HL-60/S4 treated with retinoic acid at 250 ng/mL for 4 days and 3 days (cell line): ENCODE measurements around the gene TES.

Experiments used
- in situ Hi-C: fragments of 300-500 bp; cut with MboI; formaldehyde crosslinking; loops from 2 replicates; pipeline ENCODE4 v1.7.0; 2022; ENCODE audit warnings: low sequenced_read_pairs

The TES gene

DNA sequence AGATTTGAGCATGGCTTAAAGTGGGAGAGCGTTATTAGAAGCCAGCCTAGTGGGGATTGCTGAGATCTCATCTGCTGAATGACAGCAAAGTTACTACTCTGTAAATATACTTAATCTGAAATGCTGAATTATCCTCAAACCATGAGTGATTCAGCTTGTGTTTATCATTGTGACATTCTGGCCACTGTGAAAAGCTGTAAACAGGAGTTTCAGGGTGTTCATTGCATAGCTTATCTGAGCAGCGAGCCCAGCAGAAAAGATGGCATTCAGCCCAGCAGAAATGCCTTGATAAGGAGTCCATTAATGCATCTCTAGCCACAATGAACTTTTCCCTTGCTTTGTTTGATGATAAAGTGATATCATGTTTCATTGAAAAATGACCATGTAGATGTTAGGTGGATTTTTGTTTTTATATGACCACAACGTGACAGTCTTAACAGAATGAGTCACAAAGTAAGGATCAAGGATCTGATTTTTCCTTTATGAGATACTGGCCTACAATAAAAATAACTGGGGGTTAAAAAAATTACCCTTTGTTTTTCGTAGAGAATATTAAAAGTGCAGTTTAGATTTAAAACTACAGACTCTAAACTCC is 7.8 kb downstream of the TES start:
- in situ Hi-C loops: no loop called here

DNA sequence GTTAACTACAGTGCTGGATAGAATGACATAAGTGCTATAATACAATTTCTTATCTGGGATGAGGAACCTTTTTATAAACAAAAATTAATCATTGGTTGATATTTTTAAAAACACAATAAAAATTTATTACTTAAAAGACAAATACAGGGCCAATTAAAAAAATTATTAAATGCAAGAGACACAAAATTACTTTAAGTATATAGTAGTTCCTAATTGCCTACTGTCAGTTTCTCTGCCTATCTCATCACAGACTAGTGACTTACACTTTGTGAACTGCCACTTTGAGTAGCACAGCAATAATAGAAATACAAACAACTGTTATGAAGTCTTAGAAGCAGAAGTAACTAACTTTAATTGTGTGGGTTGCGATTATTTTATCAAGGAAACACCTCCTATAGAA is 8.4 kb downstream of the TES start:
- in situ Hi-C loops: no loop called here

DNA sequence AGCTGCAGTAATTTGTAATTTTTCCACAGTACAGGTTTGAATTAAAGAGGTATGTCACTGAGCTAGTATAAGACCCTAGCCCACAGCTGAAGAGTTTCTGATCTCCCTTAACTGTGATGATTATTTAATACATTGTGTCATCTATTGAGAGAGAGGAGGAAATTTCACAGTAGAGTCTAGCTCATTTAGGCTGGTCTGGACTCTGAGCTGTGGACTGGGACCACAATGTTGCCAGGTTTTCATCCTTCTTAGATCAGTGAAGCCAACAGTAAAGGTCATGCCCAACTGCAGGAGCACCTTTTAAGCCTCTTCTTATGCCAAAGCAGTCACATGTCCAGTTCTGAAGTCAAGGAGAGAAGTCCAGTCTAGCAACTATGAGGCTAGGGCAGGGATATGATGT is 8.9 kb downstream of the TES start:
- in situ Hi-C loops: no loop called here

DNA sequence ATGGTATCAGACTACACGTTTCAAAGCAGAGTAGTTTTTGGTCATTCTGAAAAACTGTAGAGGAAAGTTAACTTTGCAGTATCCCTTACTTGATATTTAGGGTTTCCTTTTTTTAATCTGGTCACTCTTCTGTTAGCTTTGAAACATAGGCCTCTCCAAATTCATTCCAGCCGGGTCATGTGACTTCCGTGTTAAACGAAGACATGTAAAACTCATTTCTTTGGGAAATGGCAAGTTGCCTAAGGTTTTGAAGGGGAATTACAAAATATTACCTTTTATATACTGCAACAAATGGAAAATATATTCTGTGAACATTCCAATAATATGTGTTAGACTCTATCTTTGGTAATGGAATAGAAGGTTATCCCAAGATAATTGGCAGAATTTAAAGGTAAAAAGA is 9.5 kb downstream of the TES start:
- in situ Hi-C loops: no loop called here

DNA sequence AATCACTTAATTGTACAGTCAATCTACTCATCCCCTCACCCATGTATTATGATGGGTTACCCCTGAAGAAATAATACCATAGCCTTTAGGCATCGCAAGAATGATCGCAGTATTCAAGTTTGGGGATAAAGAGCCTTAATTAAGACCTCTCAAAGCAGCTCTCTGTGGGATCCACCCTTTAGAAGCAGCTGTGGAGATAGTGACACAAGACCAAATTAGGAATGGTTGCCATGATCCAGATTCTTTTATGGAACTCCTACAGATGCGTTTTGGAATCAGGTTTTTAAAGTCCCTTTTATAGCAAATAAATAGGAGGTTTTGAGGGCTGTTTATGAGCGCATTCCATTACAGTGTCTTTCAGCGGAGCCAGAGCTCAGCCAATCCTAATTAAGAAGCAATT is 12.2 kb downstream of the TES start:
- in situ Hi-C loops: no loop called here

DNA sequence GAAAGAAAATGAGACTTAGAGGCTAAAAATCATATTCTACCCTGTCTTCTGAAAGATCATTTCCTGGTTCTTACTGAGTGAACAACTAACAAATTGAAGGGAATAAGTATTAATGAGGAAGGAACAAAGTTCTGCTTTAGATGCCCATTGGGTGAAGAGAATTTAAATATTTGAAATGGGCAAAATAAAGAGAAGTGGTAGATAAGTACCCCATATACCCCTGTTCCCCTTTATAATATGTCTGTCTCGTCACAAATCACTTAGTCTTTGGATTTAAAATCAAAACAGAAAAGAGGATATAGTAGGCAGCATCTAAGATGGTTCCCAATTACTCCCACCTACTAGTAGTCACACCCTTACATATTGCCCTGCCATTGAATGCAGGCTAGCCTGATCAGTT is 13.2 kb downstream of the TES start:
- in situ Hi-C loops: no loop called here

DNA sequence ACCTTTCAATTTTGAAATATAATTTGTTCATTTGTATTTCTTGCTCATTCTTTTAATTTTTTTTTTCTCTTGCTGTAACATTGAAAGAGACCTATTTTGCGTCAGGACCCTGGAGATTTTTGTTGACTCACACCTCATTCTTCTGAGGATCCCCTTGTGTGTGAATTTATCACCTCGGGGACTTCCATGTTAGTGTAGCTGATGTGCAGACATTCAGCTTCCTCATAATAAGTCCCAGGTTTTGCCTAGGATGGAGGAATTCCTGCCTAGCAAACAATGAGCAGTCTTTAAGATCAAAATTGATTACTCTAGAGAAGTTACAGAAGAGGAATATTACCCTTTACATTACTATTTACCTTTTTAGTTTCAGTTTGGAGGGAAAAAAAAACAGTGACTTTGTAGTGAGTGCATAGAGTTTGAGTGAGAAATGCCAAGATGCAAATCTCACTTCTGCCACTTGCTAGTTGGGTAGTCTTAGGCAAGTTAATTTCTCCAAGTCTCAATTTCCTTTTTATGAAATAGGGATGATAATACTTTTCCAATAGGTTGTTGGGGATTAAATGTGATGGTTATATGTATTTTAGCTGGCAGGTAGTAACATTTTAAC is 14.3 kb downstream of the TES start:
- in situ Hi-C loops: no loop called here

DNA sequence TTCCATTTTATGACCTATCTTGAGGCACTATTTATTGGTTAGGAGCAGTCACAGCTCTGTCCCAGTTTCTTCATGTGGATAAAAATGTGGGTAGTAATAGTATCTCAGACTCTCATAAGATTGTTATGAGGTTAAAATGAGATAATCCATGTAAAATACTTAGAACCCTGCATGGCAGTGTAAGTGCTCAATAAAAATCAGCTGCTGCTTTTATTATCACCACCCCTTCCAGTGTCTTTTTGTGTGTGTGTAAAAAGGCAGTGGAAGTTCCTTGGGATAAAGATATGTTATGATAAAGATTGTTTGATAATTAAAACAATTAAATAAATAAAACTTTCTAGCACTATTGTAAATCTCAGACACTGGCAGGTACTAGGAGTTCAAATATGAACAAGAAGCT is 15.5 kb downstream of the TES start:
- in situ Hi-C loops: no loop called here

DNA sequence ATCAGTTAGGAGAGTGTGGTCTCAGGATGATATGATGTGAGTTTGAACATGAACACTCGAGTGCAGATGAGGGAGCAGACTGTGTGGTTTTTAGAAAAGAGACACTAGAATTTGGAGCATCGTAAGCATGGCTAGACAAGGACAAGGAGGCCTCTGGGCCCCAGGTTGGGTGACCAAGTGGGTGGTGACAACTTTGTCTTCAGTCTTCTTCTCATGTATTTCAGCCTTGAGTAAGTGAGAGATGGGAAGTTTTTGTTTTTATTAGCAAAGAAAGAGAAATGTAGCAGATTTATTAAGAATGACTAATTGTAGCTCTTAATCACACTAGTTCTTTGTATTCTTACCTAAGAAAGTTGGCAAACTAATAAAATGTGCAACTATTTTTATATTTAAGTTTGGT is 16.3 kb downstream of the TES start:
- in situ Hi-C loops: no loop called here

DNA sequence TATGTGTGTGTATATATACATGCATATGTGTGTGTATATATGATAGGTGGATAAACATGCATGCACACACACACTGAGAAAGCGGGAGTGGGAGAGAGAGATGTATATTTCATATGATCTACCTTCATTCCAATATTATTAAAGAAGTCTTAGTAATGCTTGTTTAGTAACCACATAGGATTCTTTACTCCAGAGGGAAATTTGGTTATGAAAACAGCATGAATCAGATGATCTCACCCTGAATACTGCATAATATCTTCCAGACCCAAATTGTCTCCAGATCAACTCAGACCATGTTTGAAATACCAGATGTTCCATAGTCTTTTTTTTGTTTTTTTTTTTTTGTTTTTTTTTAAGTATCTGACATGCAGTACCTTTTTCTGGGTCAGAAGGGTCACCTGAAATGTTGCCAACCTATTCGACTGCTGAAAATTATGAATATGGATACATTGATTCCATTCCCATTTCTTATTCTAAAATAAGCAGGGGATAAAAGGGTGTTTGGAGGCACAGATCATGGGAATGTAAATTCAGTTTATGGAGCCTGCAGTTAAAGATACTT is 17.4 kb downstream of the TES start:
- in situ Hi-C loops: no loop called here

DNA sequence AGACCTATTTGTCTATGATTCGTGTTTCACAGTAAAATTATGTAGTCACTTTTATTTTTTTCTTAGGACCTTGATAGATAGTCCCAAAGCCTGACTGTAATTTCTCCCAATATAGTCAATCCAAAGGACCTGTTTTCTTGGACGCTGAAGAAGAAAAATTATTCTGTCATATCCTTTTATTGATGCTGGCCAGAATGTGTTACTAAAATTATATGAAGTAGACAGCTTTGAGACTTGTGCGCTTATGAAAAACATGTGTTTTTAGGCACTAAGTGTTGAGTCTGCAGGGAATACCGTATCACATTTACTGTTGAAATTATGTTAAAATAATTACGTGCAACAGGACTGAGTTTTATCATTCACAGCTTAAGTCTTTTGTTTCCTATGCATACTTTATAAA is 17.9 kb downstream of the TES start:
- in situ Hi-C loops: no loop called here

DNA sequence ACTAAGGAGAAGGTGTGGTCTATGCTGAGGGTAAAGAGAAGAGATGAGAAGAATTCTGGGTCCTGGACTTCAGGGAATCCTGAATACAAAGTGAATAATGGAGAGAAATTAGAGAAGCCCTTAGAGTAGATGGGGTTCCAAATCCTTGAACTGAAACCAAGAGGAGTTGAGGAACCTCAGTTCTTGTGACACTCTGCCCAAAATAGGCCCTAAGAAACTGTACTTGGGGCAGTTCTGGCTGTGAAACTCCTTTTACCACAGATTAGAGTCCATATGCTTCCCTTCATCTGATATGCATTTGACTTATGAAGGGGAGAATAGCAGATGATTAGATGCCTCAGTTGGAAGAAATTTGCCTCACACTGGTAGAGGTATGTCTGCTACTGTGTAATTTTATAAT is 19.0 kb downstream of the TES start:
- in situ Hi-C loops: no loop called here

DNA sequence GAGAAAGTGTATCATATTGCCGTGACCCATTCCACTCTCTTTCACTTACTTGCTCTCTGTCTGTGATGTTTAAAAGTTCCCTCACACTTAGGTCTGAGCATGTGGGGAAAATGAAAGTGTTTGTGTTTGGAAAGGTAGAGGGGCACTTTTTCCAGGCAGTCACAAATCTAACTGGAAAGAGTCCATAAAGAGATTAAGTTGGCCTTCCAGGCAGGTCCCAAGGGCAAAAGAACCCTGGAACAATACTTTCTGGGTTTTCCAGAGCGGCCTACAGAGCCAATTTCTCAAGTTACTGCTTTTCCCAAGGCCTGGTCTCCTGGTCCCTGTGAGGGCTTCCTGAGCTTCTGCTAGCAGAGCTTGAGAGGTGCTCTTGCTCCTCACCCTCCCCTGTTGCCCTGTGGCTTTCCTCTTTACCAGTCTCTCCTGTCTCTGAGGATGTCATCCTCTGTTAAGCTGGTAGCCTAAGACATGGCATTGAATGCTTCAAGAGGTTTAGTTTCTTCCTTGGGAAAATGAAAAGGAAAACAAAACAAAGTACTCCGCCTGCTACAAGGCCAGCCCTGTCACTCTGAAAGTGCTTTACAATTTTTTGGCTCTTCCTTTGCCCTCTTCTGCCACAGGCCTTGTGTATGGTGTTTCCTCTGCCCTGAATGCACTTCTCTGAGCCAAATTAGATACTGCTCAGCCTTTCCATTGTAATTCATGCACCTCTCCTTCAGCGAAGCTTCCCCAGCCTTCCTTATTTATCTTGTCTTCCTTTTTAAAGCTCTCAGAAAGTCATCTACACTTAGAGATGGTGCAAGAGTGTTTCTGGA is 20.1 kb downstream of the TES start:
- in situ Hi-C loops: no loop called here

DNA sequence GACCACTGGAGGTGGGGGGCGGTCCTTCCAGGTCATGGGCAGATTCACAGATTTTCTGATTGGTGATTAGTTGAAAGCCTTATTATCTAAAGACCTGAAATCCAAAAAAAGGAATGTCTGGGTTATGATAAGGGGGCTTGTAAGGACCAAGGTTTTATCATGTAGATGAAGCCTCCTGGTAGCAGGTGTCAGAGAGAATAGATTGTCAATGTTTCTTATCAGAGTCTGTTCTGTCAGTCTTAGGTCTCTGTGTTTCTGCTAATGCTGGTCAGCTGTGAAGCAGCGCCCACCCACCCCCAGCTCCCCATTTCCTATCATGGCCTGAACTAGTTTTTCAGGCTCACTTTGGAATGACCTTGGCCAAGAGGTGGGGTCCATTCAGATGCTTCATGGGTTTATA is 21.2 kb downstream of the TES start:
- in situ Hi-C loops: no loop called here

DNA sequence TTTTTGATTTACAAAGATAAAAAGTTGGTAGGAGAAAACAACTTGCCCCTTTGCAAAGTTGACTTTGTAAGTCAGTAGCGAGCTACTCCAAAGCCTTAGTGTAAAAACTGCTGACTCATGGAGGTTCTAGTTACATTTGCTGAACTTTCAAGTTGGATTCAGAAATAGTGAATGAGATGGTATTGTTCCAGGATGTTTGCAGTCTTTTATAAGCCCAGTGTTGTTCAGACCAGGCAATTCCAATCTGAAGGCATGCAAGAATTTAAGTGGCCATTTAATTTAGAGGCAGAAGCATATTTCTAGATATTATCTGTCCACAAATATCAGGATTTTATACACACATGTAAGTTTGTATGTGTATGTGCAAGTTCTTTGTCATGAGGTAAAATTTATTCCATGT is 21.6 kb downstream of the TES start:
- in situ Hi-C loops: no loop called here

DNA sequence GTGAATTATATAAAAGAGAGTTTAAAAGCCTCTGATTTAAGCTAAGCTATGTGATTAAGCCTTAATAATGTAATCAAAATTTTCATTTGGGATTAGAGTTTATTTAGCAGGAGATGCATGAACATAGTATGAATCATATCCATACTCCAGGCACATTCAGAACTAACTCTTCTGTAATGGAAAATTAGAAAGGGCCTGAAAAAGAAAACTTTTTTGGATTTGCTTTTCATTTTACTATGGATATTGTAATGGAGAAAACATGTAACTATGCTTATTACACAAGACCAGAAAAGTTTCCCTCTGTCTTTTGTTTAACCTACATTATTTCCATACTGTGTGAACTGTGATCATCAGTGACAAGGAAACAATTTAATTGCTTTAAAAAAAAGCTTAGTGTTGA is 22.0 kb downstream of the TES start:
- in situ Hi-C loops: no loop called here

DNA sequence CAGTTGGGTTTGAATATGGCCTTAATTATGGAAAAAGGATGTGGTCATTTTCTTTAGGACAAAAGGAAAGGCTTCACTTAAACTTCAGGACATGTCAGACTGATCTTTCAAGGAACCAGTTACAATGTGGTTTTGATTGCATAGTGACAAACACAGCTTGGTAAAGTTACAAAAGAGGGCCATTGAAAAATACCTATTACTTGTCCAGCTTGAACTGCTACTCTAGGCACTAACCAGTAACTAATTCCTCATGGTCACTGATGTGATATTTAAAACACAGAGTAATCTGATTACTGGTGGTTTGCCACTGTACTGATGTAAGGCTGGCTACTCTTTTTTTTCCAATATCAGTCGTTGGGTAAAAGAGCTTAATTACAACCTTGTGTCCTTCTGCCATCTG is 22.6 kb downstream of the TES start:
- in situ Hi-C loops: no loop called here

DNA sequence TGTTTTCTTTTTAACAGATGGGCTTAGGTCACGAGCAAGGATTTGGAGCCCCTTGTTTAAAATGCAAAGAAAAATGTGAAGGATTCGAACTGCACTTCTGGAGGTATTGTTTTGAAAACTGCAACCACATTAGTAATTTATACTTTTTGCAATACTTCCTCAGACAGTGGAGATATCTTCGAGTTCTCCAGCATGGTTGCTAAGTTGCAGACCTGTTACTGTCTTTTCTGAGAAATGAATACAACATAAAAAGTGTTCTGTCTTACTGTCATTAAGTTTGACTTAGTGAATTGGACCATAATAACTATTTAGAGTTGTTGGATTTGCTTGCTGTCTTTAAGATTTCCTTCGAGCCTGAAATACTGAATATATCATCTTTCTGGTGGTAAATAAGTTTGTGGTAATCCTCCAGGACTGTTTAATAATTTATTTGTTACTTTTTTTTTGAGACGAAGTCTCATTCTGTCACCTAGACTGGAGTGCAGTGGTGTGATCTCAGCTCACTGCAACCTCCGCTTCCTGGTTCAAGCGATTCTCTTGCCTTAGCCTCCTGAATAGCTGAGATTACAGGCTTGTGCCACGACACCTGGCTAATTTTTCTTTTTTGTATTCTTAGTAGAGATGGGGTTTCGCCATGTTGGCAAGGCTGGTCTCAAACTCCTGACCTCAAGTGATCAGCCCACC is 24.3 kb downstream of the TES start:
- in situ Hi-C loops: no loop called here

DNA sequence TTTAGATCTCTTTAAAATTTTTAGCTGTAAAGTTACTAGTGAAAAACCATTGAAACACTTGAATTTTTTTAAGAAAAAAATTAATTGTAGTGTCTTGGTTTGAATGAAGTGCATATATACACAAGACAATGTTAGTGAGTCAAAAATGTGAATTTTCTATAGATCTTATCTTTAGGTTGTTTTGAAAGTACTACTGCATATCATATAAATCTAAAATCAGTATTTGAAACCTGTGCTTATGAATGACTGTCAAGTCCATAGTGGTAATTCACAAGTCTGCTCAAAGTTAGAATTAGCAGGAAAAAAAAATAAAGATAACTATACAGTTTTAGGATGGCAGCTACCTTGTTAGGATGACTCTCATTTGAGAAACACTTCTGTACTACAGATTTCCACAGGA is 25.0 kb downstream of the TES start:
- in situ Hi-C loops: no loop called here

DNA sequence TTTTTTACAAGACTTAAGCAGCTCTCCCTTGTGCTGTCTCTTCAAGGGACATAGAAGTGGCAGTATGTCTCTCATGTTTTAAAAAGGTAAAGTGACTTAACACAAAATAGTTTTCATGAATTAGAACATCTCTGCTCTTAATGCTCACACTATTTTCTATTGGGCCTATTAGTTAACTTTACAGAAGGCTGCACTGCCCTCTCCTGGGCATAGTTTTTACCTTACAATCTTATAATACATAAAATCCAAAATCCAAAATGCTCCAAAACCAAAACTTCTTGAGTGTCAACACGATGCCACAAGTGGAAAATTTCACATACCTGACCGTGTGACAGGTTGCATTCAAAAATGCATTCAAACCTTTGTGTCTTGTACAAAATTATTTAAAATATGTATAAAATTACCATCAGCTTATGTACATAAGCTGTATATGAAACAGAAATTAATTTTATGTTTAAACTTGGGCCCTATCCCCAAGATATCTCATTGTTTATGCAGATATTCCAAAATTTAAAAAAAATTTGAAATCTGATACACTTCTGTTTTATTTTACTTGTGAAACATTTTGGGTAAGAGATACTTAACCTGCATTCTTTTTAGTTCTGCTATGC is 25.8 kb downstream of the TES start:
- in situ Hi-C loops: no loop called here

DNA sequence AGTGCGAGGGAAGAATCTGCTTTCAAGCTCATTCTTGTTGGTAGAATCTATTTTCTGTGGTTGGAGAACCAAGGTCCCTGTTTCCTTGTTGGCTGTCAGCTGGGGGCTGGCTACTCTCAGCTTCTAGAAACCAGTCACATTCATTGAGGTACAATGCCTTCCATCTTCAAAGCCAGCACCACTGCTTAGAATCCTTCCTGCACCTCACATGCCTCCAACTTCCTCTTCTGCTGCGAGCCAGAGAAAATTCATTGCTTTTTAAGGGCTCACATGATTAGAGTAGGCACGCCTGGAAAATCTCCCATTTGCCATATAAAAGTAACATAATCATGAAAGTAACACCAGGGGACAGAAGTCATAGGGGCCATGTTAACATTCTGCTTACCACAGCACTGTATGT is 28.7 kb downstream of the TES start:
- in situ Hi-C loops: no loop called here
